ENCODE measurements around the gene GALNT17.

- TF ChIP-seq ZNF10 (tag by site-specific recombination; IDR thresholded peaks at IDR 0.05) (no peak), ZNF626 (tag by site-specific recombination; IDR thresholded peaks at IDR 0.05) (no peak), ZNF274 (IDR thresholded peaks at IDR 0.05; ENCODE audit: low read length) (no peak), ZNF274 (tag by site-specific recombination; IDR thresholded peaks at IDR 0.05; ENCODE audit: borderline replicate concordance) (no peak), ZNF639 (tag by site-specific recombination; IDR thresholded peaks at IDR 0.05) (no peak)
- TF ChIP-seq, protein P1, sequence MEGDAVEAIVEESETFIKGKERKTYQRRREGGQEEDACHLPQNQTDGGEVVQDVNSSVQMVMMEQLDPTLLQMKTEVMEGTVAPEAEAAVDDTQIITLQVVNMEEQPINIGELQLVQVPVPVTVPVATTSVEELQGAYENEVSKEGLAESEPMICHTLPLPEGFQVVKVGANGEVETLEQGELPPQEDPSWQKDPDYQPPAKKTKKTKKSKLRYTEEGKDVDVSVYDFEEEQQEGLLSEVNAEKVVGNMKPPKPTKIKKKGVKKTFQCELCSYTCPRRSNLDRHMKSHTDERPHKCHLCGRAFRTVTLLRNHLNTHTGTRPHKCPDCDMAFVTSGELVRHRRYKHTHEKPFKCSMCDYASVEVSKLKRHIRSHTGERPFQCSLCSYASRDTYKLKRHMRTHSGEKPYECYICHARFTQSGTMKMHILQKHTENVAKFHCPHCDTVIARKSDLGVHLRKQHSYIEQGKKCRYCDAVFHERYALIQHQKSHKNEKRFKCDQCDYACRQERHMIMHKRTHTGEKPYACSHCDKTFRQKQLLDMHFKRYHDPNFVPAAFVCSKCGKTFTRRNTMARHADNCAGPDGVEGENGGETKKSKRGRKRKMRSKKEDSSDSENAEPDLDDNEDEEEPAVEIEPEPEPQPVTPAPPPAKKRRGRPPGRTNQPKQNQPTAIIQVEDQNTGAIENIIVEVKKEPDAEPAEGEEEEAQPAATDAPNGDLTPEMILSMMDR (tag by site-specific recombination; IDR thresholded peaks at IDR 0.05), result no peak
- TF ChIP-seq, protein P2, sequence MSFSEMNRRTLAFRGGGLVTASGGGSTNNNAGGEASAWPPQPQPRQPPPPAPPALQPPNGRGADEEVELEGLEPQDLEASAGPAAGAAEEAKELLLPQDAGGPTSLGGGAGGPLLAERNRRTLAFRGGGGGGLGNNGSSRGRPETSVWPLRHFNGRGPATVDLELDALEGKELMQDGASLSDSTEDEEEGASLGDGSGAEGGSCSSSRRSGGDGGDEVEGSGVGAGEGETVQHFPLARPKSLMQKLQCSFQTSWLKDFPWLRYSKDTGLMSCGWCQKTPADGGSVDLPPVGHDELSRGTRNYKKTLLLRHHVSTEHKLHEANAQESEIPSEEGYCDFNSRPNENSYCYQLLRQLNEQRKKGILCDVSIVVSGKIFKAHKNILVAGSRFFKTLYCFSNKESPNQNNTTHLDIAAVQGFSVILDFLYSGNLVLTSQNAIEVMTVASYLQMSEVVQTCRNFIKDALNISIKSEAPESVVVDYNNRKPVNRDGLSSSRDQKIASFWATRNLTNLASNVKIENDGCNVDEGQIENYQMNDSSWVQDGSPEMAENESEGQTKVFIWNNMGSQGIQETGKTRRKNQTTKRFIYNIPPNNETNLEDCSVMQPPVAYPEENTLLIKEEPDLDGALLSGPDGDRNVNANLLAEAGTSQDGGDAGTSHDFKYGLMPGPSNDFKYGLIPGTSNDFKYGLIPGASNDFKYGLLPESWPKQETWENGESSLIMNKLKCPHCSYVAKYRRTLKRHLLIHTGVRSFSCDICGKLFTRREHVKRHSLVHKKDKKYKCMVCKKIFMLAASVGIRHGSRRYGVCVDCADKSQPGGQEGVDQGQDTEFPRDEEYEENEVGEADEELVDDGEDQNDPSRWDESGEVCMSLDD (tag by site-specific recombination; IDR thresholded peaks at IDR 0.05), result no peak
Observed at GRCh38 chr7:71267734-71268469, 136.0 kb downstream of the GALNT17 start.

Data from HEK293 (cell line).